ENCODE measurements around the gene ZBTB33.

Gene ZBTB33

DNA sequence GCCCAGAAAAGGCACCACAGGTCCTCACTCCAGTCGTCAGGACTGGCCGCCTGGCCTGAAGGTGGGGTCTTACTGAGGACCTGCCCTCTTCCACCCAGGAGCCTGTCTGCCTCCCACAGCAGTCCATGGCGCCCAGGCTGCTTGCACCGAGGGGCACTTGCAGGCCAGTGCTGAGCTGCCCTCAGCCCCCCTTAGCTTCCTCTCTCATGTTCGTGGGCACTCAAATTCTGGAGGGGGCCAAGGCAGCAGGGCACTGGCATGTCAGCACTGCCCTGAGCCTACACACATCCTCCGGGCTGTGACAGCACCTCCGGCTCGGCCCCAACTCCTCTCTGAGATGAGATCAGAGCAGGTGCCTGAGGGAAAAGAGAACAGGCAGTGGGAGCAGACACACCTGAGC lies 27.2 kb upstream of the ZBTB33 start:
- TF ChIP-seq, protein P1, sequence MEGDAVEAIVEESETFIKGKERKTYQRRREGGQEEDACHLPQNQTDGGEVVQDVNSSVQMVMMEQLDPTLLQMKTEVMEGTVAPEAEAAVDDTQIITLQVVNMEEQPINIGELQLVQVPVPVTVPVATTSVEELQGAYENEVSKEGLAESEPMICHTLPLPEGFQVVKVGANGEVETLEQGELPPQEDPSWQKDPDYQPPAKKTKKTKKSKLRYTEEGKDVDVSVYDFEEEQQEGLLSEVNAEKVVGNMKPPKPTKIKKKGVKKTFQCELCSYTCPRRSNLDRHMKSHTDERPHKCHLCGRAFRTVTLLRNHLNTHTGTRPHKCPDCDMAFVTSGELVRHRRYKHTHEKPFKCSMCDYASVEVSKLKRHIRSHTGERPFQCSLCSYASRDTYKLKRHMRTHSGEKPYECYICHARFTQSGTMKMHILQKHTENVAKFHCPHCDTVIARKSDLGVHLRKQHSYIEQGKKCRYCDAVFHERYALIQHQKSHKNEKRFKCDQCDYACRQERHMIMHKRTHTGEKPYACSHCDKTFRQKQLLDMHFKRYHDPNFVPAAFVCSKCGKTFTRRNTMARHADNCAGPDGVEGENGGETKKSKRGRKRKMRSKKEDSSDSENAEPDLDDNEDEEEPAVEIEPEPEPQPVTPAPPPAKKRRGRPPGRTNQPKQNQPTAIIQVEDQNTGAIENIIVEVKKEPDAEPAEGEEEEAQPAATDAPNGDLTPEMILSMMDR (IDR thresholded peaks at IDR 0.05; ENCODE audit: low read depth, low read length), result no peak
- H3K4me3 ChIP-seq (ENCODE audit: low read depth, low read length), result no peak overlapping the region
- H3K9me3 ChIP-seq, result no peaks in the 10 kb centered on the region
- no peaks in the 10 kb centered on the region for H3K4me1 ChIP-seq
- no peak for DNase-seq
- no peaks in the 10 kb centered on the region for H3K36me3 ChIP-seq
- no peaks in the 10 kb centered on the region for H3K27me3 ChIP-seq

DNA sequence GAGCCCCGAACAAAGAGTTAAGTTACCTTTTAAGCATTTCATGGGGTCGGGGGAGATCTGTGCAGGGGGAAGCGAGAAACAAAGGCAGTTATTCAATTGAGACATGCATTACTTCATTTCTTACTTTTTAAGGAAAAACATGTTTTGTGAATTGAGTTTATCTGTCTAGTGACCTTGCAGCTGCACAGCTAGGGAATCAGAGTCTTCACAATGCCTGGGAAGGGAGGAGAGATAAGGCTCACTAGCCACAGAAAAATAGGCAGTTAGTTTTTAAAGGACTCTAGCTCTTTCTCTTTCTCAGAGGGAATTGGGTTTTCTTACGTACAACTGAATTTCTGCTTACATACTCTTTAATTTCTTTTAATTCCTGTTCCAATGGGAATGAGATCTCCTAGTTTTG lies 26.2 kb upstream of the ZBTB33 start:
- no peak overlapping the region for H3K4me3 ChIP-seq (ENCODE audit: low read depth, low read length)
- TF ChIP-seq, protein P1 (IDR thresholded peaks at IDR 0.05; ENCODE audit: low read depth, low read length), result no peak

DNA sequence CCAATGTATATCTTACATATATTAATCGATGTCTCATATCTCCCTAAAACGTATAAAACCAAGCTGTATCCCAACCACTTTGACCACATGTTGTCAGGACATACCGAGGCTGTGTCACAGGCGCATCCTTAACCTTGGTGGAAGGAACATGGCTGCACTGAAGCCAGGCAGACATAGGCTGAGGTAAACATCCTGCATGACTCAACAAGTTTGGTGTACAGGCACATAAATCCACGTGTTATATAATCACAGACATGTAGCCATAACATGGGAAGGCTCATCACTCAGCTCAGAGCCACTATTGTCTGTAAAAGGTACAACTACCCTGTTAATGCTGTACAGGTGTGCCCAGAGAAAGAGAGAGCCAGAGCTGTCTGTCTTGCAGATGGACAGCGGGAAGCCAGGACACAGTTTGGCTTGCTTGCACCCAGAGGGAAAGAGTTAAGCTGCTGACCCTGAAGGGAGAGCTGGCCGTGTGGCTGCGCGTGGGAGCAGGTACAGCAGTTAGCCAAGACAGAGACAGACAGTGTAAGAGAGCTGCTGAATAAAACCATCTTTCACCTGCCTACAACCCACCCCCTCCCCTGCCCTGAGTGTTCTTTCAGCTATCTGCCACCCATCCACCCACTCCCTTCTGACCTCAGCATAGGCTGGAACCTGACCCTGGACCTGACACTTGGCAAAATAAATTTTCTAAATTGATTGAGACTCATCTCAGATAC lies 22.3 kb upstream of the ZBTB33 start:
- Histone ChIP-seq H3K4me1 (no peaks in the 10 kb centered on the region), H3K9me3 (no peaks in the 10 kb centered on the region), H3K4me3 (ENCODE audit: low read depth, low read length) (no peak overlapping the region), H3K36me3 (no peaks in the 10 kb centered on the region), H3K27me3 (no peaks in the 10 kb centered on the region)
- DNase-seq, result no peak
- TF ChIP-seq, protein P1 (IDR thresholded peaks at IDR 0.05; ENCODE audit: low read depth, low read length), result no peak

More for the DNA sequence above, 26.2 kb upstream of the ZBTB33 start:
- Histone ChIP-seq H3K4me1 (no peaks in the 10 kb centered on the region), H3K27me3 (no peaks in the 10 kb centered on the region), H3K36me3 (no peaks in the 10 kb centered on the region), H3K9me3 (no peaks in the 10 kb centered on the region)
- DNase-seq, result no peak

DNA sequence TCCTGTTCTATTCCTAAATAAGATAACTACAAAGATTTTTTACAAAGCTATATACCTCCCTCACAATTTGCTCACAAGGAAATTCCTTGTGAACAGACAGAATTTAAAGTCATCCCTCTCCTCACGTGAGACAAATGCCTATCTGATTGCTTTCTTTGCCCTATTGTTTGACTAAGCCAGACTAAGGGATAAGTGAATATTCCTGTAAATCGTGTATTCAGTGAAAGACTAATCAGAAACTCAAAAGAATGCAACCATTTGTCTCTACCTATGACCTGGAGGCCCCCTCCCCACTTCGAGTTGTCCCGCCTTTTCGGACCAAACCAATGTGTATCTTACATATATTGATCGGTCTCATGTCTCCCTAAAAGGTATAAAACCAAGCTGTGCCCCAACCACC lies 15.3 kb upstream of the ZBTB33 start:
- no peaks in the 10 kb centered on the region for H3K36me3 ChIP-seq
- TF ChIP-seq, protein P1 (IDR thresholded peaks at IDR 0.05; ENCODE audit: low read depth, low read length), result no peak
- DNase-seq, result no peak

DNA sequence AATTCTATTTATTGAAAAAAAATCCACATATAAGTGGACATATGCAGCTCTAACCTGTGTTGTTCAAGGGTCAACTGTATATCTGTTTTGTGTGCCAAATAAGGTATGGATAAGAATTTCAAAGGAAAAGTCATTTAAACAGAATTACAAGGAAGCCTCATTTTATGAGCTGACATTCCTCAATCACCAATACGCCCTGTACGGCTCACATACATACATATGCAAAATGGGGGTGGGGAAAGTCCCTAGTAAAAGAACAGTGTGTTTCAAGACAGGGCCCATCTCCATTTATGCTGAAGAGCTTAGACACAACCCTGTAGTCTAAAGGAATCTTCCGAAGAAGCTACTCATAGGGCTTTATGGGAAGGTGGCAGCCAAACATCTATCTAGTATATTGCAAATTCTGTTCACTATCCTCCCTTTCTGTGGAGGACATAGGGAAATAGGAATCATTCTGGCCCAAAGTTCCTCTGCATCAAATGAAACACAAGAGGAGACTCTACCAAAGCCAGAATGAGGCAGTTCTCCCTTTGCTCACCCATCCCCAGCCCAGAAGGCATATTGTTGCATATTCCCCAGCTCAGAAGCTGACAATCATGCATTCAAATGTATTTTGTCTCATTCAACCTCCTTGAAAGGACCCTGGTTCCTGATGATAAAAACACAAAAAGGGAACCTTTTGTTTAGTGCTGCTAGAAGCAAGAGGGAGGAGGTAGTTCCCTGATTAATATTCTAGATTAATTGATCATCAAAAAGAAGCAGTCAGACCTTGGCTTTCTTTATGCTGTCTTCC lies 13.7 kb upstream of the ZBTB33 start:
- TF ChIP-seq, protein P1 (IDR thresholded peaks at IDR 0.05; ENCODE audit: low read depth, low read length), result no peak
- no peaks in the 10 kb centered on the region for H3K27me3 ChIP-seq
- H3K4me1 ChIP-seq, result no peaks in the 10 kb centered on the region
- no peaks in the 10 kb centered on the region for H3K36me3 ChIP-seq
- DNase-seq, result no peak
- no peaks in the 10 kb centered on the region for H3K9me3 ChIP-seq
- H3K4me3 ChIP-seq (ENCODE audit: low read depth, low read length), result no peak overlapping the region

More for the DNA sequence above, 15.3 kb upstream of the ZBTB33 start:
- Histone ChIP-seq H3K4me3 (ENCODE audit: low read depth, low read length) (no peak overlapping the region), H3K4me1 (no peaks in the 10 kb centered on the region), H3K9me3 (no peaks in the 10 kb centered on the region), H3K27me3 (no peaks in the 10 kb centered on the region)

DNA sequence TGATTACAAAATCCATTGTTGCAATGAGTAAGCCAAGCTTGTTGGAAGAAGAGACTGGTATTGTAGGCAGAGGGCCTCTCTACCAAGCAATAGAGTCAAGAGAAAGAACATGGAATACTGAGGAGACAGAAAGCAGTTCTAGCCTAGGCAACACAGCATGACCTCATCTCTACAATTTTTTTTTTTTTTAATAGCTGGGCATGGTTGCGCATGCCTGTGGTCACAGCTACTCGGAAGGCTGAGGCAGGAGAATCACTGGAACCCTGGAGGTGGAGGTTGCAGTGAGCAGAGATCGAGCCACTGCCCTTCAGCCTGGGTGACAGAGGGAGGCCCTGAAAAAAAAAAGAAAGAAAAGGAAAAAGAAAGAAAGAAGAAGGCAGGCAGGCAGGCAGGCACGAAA lies 11.7 kb upstream of the ZBTB33 start:
- Histone ChIP-seq H3K27me3 (no peaks in the 10 kb centered on the region), H3K36me3 (no peaks in the 10 kb centered on the region), H3K9me3 (no peaks in the 10 kb centered on the region), H3K4me3 (ENCODE audit: low read depth, low read length) (no peak overlapping the region), H3K4me1 (no peaks in the 10 kb centered on the region)
- DNase-seq, result no peak
- TF ChIP-seq, protein P1 (IDR thresholded peaks at IDR 0.05; ENCODE audit: low read depth, low read length), result no peak

All from BE2C (cell line).